Measurements from ENCODE around the gene ZP3.
A peak's percentile ranks its signal among the peaks of the same experiment; 100 is the strongest.
"Not testable (repeated sequence)": the region's sequence is repeated elsewhere in the genome, so short reads cannot be mapped to it uniquely, and the experiment has no call there.

The ZP3 gene

GRCh38 chr7:76407718-76408117, 17.0 kb upstream of the ZP3 start:
- DNase-seq, result no peak

DNA sequence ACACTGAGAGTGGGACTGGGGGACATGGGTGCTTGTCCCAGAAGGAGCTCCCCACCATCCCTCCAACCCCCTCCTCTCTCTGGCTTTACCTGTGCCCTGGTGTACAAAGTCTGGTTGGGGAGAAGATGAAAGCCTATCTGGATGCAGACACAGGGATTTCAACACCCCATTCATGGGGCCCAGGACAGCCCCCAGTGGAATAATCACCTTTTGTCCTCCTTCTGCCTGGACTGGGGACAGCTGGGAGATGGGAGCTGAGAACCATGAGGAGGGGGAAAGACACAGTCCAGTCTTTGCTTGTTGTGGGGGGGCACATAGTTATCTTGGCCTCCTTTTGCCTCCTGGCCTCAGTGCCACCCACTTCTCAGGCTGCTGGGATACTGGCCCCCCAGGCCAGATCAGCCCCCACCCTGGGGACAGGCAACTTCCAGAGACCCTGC, 16.6 kb upstream of the ZP3 start:
- no peak for DNase-seq

DNA sequence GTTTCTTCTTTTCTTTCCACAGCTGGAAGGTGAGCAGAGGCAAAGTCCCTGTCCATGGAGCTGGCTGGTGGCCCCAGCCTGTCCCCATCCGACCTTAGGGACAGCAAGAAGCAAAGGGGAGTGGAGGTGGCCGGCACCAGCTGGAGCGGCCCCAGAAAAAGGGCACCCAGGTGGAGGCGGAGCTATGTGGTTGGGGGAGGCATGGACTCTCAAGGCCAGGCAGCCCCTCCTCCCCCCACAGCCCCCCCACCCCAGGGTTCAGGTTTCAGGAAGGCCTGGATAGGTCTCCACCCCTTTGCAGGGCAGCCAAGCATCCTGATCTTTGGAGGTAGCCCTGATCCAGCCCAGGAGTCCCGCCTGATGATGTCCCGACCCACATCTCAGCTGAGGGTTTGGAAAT, 15.2 kb upstream of the ZP3 start, which contains the start of gene SSC4D:
TSS of gene SSC4D (minus strand) at position 161 of the 400 bp plus-strand sequence. CDS start 5,258 bp downstream, outside the sequence.
- DNase-seq, result no peak

- DNase-seq, result peak; percentile 25
Measured at GRCh38 chr7:76411626-76412025, 13.1 kb upstream of the ZP3 start.

DNA sequence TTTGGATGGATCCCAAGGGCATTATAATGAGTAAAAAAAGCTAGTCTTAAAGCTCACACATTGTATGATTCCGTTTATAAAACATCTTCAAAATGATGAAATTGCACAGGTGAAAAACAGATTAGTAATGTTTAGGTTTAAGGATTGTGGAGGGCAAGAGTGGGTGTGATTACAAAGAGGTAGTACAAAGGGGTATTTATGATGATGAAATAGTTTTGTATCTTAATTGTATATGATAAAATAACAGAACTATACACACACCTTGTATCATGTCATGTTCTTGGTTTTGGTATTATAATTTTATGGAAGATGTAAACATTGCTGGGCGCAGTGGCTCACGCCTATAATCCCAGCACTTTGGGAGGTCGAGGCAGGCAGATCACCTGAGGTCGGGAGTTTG, 12.5 kb upstream of the ZP3 start:
- DNase-seq, result no peak

DNA sequence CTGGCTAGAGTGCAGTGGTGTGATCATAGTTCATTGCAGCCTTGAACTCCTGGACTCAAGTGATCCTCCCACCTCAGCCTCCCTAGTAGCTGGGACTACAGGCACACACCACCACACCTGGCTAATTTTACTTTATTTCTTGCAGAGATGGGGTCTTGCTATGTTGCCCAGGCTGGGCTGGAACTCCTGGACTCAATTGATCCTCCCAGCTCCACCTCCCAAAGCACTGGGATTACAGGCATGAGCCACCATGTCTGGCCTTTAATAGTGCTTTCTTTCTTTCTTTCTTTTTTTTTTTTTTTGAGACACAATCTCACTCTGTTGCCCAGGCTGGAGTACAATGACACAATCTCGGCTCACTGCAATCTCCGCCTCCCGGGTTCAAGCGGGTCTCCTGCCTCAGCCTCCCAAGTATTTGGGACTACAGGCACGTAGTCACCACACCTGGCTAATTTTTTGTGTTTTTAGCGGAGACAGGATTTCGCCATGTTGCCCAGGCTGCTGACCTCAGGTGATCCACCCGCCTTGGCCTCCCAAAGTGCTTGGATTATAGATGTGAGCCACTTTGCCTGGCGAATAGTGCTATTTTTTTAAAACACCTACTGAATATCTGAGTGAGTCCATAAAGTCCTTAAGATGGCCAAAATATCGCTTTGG, 7.0 kb upstream of the ZP3 start:
- DNase-seq, result not testable (repeated sequence)

DNA sequence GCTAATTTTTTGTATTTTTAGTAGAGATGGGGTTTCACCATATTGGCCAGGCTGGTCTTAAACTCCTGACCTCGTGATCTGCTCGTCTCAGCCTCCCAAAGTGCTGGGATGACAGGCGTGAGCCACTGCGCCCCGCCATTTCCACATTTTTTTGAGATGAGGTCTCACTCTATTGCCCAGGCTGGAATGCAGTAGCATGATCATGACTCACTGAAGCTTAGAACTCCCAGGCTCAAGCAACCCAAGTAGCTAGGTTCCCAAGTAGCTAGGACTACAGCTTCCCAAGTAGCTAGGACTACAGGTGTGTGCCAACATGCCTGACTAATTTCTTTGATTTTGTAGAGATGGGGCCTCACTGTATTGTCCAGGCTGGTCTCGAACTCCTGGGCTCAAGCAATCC, 3.7 kb upstream of the ZP3 start:
- peak; percentile 95 for DNase-seq

DNA sequence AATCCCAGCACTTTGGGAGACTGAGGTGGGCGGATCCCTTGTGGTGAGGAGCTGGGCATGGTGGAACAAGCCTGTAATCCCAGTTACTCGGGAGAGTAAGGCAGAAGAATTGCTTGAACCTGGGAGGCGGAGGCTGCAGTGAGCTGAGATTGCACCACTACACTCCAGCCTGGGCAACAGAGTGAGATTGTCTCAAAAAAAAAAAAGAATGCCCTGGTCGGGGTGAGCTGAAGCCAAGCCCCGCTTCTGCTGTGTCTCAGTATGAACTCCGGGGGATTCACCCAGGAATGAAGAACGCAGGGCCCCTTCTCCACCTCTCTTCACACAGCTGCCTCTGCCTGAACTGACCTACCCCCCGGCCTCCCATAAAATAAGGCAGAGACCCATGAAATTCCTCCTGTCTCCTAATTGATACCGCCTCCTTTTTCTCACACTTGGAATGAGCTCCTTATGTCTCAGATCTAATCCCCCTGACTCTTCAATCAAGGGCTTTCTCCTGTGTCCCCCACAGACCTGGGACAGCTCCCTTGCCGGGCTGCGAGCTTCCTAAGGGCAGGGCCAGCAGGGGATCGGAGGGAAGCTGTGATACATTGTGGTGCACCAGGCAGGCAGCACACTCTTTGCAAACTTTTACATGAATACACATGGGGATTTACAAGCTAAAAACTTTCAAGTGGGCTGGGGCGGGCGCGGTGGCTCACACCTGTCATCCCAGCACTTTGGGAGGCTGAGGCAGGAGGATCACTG, 911 bp upstream of the ZP3 start:
- peak; percentile 15 for DNase-seq

- DNase-seq, result no peak
Measured at GRCh38 chr7:76425156-76425555, 406 bp downstream of the ZP3 start.

DNA sequence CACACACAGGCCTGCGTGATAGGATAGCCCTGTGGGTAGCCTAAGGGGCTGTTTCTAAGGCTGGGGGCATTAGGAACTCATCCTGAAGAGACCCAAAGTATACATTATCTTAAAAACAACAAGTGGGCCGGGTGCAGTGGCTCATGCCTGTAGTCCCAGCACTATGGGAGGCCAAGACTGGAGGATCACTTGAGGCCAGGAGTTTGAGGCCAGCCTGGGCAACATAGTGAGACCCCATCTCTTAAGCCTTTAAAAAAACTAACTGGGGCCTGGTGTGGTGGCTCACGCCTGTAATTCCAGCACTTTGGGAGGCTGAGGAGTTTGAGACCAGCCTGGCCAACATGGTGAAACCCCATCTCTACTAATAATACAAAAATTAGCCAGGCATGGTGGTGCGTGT, 808 bp downstream of the ZP3 start:
- not testable (repeated sequence) for DNase-seq

DNA sequence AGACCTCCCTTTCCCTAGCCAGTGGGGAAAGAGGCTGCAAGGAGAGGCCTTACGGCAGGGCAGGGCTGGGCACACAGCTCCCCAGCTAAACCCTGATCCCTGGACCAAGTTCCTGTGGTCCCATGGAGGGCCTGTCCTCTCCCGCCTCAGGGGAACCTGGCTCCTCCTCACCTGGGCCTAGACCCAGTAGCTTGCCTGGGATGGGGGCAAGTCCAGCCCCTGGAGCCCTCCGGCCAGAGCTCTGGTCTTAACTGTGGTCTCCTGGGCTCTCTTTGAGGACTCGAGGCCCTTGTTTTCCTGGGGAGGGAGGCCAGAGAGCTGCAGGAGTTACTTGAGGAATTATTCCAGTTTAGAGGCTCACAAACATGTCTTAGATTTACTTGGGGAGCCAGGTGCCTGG, 1.5 kb downstream of the ZP3 start:
- no peak for DNase-seq

DNA sequence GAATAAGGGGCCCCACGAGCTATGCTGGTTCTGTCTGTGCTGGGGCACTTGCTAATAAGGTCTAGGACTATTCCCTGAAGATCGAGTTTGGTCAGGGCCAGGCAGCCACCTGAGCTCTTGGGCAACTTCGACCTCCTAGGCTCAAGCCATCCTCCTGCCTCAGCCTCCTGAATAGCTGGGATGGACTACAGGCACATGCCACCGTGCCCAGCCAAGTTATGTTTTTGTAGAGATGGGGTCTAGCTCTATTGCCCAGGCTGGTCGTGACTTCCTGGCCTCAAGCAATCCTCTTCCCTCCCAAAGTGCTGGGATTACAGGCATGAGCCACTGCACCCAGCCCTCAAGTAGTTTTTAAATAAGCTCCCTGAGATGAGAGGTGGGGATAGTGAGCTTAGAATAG, 2.9 kb downstream of the ZP3 start:
- no peak for DNase-seq

DNA sequence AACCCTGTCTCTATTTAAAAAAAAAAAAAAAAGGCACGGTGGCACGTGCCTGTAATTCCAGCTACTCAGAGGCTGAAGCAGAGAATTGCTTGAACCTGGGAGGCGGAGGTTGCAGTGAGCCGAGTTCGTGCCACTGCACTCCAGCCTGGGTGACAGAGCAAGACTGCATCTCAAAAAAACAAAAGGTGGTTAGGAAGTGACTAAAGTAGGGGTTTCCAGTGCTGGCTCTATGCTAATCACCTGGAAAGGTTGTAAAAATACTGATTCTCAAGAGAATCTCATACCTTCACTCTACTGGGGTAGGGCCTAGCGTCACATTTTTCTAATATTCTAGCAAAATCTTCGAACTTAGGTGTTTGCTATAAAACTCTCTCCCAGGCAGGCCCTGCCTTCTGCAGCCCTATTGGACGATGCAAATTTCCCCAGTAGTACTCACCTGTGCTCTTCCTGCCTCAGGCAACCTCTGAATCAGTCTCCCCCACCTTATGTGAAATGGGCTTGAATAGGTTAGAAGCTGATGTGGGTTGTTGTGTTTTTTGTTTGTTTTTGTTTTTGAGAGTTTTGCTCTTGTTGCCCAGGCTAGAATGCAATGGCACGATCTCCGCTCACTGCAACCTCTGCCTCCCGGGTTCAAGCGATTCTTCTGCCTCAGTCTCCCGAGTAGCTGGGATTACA, 3.5 kb downstream of the ZP3 start:
- no peak for DNase-seq

- peak; percentile 46 for DNase-seq
Measured at GRCh38 chr7:76428868-76429805, 4.4 kb downstream of the ZP3 start.

DNA sequence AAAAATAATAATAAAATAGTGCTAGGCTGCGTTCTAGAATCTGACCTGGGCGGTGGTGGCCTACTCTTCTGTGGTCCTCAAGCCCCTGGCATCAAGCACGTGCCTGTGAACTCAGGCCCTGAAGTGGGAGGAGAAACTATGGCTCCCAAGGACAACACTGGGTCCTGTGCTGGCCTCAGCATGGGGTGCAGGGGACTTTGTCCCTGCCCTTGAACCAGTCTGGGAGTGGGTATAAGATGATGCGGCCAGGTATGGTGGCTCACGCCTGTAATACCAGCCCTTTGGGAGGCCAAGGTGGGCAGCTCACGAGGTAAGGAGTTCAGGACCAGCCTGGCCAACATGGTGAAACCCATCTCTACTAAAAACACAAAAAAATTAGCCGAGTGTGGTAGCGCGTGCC, 5.5 kb downstream of the ZP3 start:
- DNase-seq, result no peak

DNA sequence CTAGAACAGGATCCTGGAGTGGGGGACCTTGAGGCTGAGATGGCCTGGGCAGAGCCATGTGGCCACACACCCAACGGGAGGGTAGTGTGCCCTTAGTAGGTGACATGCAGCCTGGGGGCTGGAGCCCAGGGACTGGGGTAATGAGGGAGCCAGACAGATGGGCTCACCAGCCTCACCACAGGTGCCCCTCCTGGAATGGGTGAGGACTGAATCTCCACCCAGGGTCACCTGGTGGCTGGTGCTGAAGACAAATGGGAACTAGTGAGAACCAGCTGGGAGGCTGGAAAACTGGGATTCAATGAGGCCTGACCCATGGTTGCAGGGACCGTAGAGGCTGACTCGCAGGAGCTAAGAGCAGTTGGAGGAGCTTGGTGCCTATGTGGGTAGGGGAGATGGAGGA, 6.1 kb downstream of the ZP3 start:
- DNase-seq, result no peak

- peak; percentile 62 for DNase-seq
Measured at GRCh38 chr7:76437873-76438272, 13.1 kb downstream of the ZP3 start.

DNA sequence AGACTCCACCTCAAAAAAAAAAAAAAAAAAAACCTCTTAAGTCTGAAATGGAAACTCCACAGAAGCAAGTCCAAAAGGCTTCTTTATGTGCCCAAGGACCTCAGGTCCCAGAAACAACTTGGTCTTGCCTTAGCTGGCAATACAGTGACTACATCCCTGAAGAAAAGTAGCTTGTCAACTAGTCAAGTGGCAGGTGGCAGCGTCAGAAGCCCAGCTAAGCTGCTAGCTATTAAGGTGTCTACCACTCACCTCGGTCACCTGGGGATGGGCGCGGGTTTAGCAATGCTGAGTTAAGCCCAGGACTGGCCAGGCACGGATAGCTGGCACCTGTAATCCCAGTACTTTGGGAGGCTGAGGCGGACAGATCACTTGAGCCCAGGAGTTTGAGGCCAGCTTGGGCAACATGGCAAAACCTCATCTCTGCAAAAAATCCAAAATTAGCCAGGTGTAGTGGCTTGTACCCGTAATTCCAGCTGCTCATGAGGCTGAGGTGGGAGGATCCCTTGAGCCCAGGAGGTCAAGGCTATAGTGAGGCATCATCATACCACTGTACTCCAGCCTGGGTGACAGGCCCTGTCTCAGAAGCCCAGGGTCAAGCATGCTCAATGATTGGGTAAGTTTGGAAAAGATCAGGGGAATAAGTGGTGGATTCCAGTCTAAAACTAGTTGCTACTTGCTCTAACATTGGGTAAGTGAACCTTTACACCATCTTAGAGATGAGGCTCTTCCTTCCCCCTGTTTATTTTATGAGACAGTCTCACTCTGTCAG, 14.6 kb downstream of the ZP3 start:
- DNase-seq, result not testable (repeated sequence)

- DNase-seq, result not testable (repeated sequence)
Measured at GRCh38 chr7:76440404-76440803, 15.7 kb downstream of the ZP3 start.

DNA sequence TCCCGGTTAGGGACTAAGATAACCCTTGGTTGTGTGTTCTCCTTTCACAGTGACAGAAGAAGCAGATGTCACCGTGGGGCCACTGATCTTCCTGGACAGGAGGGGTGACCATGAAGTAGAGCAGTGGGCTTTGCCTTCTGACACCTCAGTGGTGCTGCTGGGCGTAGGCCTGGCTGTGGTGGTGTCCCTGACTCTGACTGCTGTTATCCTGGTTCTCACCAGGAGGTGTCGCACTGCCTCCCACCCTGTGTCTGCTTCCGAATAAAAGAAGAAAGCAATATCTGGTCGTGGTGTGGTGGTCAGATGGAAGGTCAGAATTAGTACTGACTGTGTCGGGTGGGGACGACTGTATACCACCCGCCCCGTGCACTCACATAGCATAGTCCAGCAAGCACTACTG, 17.0 kb downstream of the ZP3 start:
- DNase-seq, result not testable (repeated sequence)

DNA sequence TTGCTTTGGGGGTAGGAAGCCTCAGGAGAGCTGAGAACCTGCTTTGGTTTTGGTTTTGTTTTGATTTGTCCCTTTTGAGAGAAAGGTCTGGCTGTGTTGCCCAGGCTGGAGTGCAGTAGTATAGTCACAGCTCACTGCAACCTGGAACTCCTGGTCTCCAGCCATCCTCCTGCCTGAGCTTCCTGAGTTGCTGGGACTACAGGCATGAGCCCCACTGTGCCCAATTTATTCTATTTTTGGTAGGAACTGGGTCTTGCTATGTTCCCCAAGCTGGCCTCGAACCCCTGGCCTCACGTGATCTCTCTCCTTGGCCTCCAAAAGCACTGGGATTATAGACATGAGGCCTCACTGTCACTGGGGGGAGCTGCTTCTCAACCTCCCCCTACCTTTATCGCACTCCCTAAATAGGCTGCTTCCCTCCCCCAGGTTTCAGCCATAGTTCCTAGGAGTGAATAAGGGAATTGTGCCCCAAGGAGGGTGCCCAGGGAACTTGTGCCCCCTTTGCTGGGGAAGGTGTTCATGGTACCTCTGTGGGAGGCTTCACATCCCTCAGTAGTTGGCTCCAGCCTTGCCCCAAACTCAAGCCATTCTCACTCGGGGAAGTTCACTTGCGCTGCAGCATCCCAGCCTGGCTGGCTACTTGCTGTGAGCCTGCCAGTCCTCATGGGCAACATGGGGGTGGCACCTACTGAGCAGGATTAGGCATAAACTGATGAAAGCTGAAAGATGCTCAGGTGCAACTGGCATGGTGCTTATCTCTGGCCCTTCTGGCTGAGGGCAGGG, 18.1 kb downstream of the ZP3 start:
- not testable (repeated sequence) for DNase-seq
